Astrocyte (in vitro differentiated cells and primary cell): ENCODE results near the gene GNAT1. TPM values are rescaled to one million over a fixed set of nuclear protein-coding genes. Genes with fewer than 3 reads are reported as not detected.

Experiments used
- DNase-seq: peaks from one replicate; pipeline ENCODE4 v3.0.0-alpha.2; 2010; ENCODE audit warnings: low read depth
- FAIRE-seq: peaks from 2 replicates; lab custom pipeline; 2011; peaks lifted over from hg19 to GRCh38; lab: Jason Lieb, UNC
- H2AFZ ChIP-seq: 2 replicates; pipeline ENCODE4 v1.6.0; 2012; ENCODE audit warnings: low read depth, low read length, inconsistent platforms
- H3K27ac ChIP-seq: 2 replicates; pipeline ENCODE4 v1.5.1; 2011; ENCODE audit warnings: low read depth, low read length, inconsistent platforms
- H3K27me3 ChIP-seq: 2 replicates; pipeline ENCODE4 v1.6.0; 2011; ENCODE audit warnings: low read length, inconsistent platforms; ENCODE audit not compliant: insufficient read depth
- H3K36me3 ChIP-seq: 2 replicates; pipeline ENCODE4 v1.5.1; 2011; ENCODE audit warnings: low read length, inconsistent platforms; ENCODE audit not compliant: insufficient read depth
- H3K4me1 ChIP-seq: 2 replicates; pipeline ENCODE4 v1.5.1; 2011; ENCODE audit warnings: low read length, inconsistent platforms; ENCODE audit not compliant: insufficient read depth
- H3K4me2 ChIP-seq: 2 replicates; pipeline ENCODE4 v1.6.0; 2012; ENCODE audit warnings: low read length, inconsistent platforms
- H3K4me3 ChIP-seq: 2 replicates; pipeline ENCODE4 v1.5.1; 2011; ENCODE audit warnings: low read depth, mild to moderate bottlenecking, low read length, inconsistent platforms; ENCODE audit not compliant: insufficient read depth
- H3K79me2 ChIP-seq: 2 replicates; pipeline ENCODE4 v1.6.0; 2012; ENCODE audit warnings: mild to moderate bottlenecking, low read length, inconsistent platforms; ENCODE audit not compliant: insufficient read depth
- H3K9ac ChIP-seq: 2 replicates; pipeline ENCODE4 v1.6.0; 2012; ENCODE audit warnings: mild to moderate bottlenecking, low read length, inconsistent platforms
- H3K9me3 ChIP-seq: 2 replicates; pipeline ENCODE4 v1.5.1; 2012; ENCODE audit warnings: low read depth, mild to moderate bottlenecking, low read length, inconsistent platforms; ENCODE audit not compliant: insufficient read depth
- H4K20me1 ChIP-seq: 2 replicates; pipeline ENCODE4 v1.6.0; 2012; ENCODE audit warnings: low read length, inconsistent platforms; ENCODE audit not compliant: insufficient read depth
- H3K27ac Mint-ChIP-seq: one replicate; pipeline ENCODE4 v1.8.0; 2021; ENCODE audit warnings: mild to moderate bottlenecking, mixed read lengths; ENCODE audit not compliant: unreplicated experiment
- H3K27me3 Mint-ChIP-seq: one replicate; pipeline ENCODE4 v1.8.0; 2021; ENCODE audit warnings: low read depth, mixed read lengths; ENCODE audit not compliant: unreplicated experiment
- H3K36me3 Mint-ChIP-seq: one replicate; pipeline ENCODE4 v1.8.0; 2021; ENCODE audit warnings: low read depth, mixed read lengths; ENCODE audit not compliant: unreplicated experiment
- H3K4me1 Mint-ChIP-seq: one replicate; pipeline ENCODE4 v1.8.0; 2021; ENCODE audit warnings: low read depth, mixed read lengths; ENCODE audit not compliant: unreplicated experiment
- H3K4me3 Mint-ChIP-seq: one replicate; pipeline ENCODE4 v1.8.0; 2021; ENCODE audit warnings: mild to moderate bottlenecking, moderate library complexity, mixed read lengths; ENCODE audit not compliant: unreplicated experiment
- H3K9me3 Mint-ChIP-seq: one replicate; pipeline ENCODE4 v1.8.0; 2021; ENCODE audit warnings: mild to moderate bottlenecking, mixed read lengths; ENCODE audit not compliant: unreplicated experiment
- EZH2 ChIP-seq: IDR thresholded peaks from 2 replicates; pipeline ENCODE4 v1.6.1; 2012; ENCODE audit warnings: mild to moderate bottlenecking, low read length, inconsistent platforms; ENCODE audit not compliant: insufficient read depth
- total RNA-seq: library from RNA; stranded (reverse); gene quantifications from 2 replicates; pipeline ENCODE4 v1.2.1, GENCODE V29; 2021
- TF ChIP-seq, protein P1 (sequence below): IDR thresholded peaks from 2 replicates; pipeline ENCODE4 v1.5.1; 2011; ENCODE audit warnings: low read depth, mild to moderate bottlenecking, inconsistent platforms, low read length, moderate library complexity; ENCODE audit not compliant: insufficient read depth

The GNAT1 gene
- total RNA-seq, 1 donor from 2014 or later = not detected

DNA sequence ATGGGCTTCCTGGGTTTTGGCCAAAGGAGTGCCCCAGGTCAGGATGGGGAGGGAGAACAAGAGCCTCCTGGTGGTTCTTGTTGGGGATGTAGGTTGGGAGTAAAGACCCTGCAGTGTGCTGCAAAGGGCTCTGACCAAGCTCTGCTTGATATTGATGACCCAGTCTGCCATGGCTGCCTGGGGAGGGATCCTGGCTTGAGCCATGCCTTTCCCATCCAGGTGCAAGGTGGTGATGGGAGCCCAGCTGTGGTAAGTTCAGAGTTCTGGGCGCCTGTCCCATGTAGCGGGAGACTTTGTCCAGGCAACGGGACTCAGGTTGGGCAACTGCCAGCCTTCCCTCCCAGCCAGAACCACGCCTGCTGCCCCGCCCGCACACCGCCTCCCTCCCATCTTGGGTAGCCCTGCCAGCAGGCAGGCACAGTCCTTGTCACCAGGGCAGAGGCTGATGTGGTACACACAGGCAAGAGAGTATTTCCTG is 47.2 kb downstream of the GNAT1 start:
- H3K4me2 ChIP-seq = peak overlapping the region; percentile 97
- no peak for DNase-seq
- no peaks in the 10 kb centered on the region for H3K9me3 ChIP-seq
- Mint-ChIP-seq H3K9me3 (no peaks in the 10 kb centered on the region), H3K36me3 (peaks cover 5% of the 10 kb centered on the region), H3K4me1 (peaks cover 31% of the 10 kb centered on the region), H3K27ac (peak overlapping the region; percentile 62), H3K27me3 (no peaks in the 10 kb centered on the region), H3K4me3 (peak overlapping the region; percentile 100)
- H3K36me3 ChIP-seq = peaks cover 3% of the 10 kb centered on the region
- H2AFZ ChIP-seq = peak overlapping the region; percentile 42
- peaks cover 76% of the 10 kb centered on the region for H3K79me2 ChIP-seq
- peak overlapping the region; percentile 92 for H3K4me3 ChIP-seq
- peaks cover 70% of the 10 kb centered on the region for H4K20me1 ChIP-seq
- H3K27ac ChIP-seq = peak overlapping the region; percentile 39
- TF ChIP-seq EZH2 = no peak
- TF ChIP-seq, protein P1, sequence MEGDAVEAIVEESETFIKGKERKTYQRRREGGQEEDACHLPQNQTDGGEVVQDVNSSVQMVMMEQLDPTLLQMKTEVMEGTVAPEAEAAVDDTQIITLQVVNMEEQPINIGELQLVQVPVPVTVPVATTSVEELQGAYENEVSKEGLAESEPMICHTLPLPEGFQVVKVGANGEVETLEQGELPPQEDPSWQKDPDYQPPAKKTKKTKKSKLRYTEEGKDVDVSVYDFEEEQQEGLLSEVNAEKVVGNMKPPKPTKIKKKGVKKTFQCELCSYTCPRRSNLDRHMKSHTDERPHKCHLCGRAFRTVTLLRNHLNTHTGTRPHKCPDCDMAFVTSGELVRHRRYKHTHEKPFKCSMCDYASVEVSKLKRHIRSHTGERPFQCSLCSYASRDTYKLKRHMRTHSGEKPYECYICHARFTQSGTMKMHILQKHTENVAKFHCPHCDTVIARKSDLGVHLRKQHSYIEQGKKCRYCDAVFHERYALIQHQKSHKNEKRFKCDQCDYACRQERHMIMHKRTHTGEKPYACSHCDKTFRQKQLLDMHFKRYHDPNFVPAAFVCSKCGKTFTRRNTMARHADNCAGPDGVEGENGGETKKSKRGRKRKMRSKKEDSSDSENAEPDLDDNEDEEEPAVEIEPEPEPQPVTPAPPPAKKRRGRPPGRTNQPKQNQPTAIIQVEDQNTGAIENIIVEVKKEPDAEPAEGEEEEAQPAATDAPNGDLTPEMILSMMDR = no peak
- H3K27me3 ChIP-seq = no peaks in the 10 kb centered on the region
- peak overlapping the region; percentile 95 for H3K9ac ChIP-seq
- FAIRE-seq = no peak
- peaks cover 46% of the 10 kb centered on the region for H3K4me1 ChIP-seq

DNA sequence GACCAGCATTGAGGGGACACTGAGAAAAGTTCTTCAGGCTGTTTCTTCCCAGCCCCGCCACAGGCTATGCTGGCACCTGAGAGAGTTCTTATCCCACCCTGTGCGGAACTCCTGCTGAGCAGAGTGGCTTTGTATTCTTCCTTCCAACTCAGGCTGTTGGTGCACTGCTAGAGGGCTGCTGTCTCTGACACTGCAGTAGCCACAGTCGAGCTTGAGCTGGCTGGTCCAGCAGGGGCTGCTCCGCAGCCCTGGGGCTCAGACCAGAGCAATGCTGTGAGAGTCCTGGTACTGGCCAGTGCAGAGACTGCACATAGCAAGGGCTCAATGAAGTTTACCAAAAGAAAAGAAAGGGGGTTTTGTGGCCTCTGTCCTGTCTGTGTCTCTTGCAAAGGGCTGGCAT is 48.2 kb downstream of the GNAT1 start:
- peak overlapping the region; percentile 83 for H3K27ac Mint-ChIP-seq
- Histone ChIP-seq H4K20me1 (peaks cover 78% of the 10 kb centered on the region), H3K9me3 (no peaks in the 10 kb centered on the region), H3K4me1 (peaks cover 52% of the 10 kb centered on the region), H3K4me2 (peak overlapping the region; percentile 38), H3K27ac (no peak overlapping the region), H3K27me3 (no peaks in the 10 kb centered on the region), H2AFZ (no peak overlapping the region), H3K36me3 (peaks cover 3% of the 10 kb centered on the region), H3K4me3 (no peak overlapping the region), H3K79me2 (peaks cover 87% of the 10 kb centered on the region), H3K9ac (peak overlapping the region; percentile 95)
- FAIRE-seq (no peak), DNase-seq (no peak)
- H3K9me3 Mint-ChIP-seq = no peaks in the 10 kb centered on the region
- H3K27me3 Mint-ChIP-seq = no peaks in the 10 kb centered on the region
- no peak for TF ChIP-seq EZH2
- TF ChIP-seq, protein P1 = no peak
- H3K4me3 Mint-ChIP-seq = peak overlapping the region; percentile 100
- peaks cover 8% of the 10 kb centered on the region for H3K36me3 Mint-ChIP-seq
- peaks cover 36% of the 10 kb centered on the region for H3K4me1 Mint-ChIP-seq

DNA sequence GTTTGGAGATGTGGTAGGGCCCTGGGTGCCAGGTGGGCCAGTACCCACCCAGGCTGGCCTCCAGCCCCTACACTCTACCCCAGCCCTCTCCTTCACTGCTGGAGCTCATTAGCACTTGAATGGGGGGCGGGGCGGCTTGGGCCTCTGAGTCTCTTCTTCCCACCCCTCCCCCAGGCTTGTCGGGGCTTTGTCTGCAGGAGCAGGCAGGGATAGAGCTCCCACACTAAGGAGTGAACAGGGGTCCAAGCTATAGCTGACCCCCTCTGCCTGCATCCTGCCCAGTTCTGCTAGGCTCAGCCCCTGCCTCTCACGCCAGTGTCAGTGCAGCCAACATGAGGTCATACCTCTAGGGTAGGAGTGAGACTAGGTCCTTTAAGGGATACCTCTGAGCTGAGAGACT is 49.8 kb downstream of the GNAT1 start:
- peak overlapping the region; percentile 5 for H3K9ac ChIP-seq
- peaks cover 3% of the 10 kb centered on the region for H3K36me3 ChIP-seq
- H3K4me3 Mint-ChIP-seq = peak overlapping the region; percentile 75
- H3K27ac ChIP-seq = no peak overlapping the region
- H3K4me2 ChIP-seq = peak overlapping the region; percentile 33
- FAIRE-seq = no peak
- peaks cover 99% of the 10 kb centered on the region for H3K79me2 ChIP-seq
- no peaks in the 10 kb centered on the region for H3K9me3 Mint-ChIP-seq
- no peaks in the 10 kb centered on the region for H3K27me3 Mint-ChIP-seq
- peak overlapping the region; percentile 59 for H3K27ac Mint-ChIP-seq
- H3K9me3 ChIP-seq = no peaks in the 10 kb centered on the region
- peaks cover 79% of the 10 kb centered on the region for H4K20me1 ChIP-seq
- H3K27me3 ChIP-seq = no peaks in the 10 kb centered on the region
- peaks cover 10% of the 10 kb centered on the region for H3K36me3 Mint-ChIP-seq
- TF ChIP-seq, protein P1 = no peak
- TF ChIP-seq EZH2 = no peak
- peaks cover 61% of the 10 kb centered on the region for H3K4me1 ChIP-seq
- DNase-seq = no peak
- H3K4me3 ChIP-seq = no peak overlapping the region
- no peak overlapping the region for H2AFZ ChIP-seq
- peaks cover 41% of the 10 kb centered on the region for H3K4me1 Mint-ChIP-seq
